ENCODE measurements around the gene LENG9.
"Not testable (repeated sequence)": the region's sequence is repeated elsewhere in the genome, so short reads cannot be mapped to it uniquely, and the experiment has no call there.

The LENG9 gene

DNA sequence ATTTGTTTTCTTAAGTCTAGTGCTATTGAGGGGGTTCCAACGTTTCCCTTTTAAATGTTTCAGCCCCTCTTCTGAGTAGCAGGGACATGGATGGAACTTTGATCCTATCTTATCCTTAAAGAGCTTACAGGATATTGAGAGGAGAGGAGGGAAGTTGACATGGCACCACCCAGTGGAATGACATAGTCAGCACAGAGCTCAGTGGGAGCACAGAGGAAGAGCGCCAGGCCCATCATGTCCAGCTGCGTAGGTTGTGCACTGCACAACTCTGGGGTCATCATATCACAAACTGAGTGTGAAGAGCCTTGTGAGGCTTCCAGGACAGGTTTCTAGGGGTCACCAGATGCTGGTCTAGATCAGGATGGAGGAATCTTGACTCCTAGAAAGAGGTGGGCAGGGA is 14.1 kb upstream of the LENG9 start:
- no peak for DNase-seq

DNA sequence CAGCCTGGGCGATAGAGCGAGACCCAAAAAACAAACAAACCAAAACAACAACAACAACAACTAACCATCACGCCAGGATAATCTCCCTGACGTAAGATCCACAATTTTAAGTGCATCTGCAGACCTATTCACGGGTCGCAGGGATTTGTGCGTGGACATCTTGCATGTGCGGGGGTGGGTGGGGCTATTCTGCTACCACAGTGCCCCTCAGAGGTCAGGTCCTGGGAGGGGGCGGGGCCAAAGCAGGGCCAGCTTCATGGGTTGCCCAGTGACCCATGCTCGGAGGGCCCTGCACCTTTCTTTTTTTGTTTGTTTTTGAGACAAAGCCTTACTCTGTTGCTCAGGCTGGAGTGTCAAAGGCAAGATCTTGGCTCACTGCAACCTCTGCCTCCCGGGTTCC is 12.1 kb upstream of the LENG9 start:
- DNase-seq, result no peak

DNA sequence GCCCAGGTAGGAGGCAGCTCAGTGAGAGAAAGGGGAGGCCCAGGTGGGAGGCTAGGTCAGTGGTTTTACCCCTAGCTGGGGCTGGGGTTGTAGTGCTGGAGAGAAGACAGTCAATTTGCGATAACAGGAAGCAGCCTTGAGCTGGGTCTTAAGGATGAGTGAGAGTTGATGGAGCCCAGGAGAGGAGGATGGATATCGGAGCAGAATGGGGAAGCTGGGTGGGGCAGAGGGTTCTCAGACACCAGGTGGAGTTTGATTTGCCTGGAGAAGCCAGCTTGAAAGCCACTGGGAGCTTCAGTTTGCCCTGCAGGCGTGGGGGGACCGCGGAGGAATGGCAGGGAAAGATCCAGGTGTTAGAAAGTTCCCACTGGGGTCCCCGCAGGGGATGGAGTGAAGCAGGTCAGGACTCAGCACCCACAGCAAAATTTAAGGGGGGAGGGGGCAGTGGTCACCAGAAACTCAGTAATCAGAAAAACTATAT is 10.4 kb upstream of the LENG9 start:
- no peak for DNase-seq

DNA sequence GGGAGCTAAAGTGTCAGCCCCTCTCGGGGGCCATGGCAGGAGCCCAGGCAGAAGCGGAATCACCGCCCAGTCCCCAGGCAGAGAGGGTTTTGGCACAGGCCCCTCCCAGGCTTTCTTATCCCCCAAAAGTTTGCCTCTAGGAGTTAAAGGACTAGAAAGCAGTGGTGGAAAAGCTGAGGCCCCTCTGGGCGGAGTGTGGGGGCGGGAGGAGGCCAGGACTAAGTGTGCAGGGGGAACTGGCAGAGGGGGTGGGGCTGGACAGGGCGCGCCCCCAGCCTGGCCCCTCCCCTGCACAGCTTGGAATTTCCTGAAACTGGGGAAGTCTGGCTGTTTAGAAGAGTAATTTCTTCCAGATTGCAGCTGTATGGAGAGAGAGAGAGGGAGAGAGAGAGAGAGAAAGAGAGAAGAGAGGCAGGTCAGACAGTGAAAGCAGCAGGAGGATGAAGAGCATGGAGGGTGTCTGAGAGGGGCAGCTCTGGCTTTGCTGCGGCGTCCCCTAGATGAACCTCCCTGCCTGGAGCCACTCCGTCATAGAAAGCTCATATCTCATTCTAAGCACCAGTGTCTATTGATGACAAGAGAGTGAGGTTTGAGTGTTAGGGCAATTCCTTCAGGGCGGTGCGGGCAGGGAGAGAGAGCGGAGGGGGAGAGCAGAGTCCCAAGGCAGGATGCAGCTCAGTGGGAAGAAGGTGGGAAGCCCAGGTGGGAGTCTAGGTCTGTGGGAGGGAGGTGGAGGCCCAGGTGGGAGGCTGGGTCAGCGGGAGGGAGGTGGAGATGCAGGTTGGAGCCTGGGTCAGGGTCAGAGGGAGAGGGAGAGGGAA is 9.7 kb upstream of the LENG9 start, which contains the start of gene CDC42EP5:
TSS of gene CDC42EP5 (minus strand) at position 226 of the 821 bp plus-strand sequence. CDS start 7,749 bp downstream, outside the sequence.
- DNase-seq, result no peak

DNA sequence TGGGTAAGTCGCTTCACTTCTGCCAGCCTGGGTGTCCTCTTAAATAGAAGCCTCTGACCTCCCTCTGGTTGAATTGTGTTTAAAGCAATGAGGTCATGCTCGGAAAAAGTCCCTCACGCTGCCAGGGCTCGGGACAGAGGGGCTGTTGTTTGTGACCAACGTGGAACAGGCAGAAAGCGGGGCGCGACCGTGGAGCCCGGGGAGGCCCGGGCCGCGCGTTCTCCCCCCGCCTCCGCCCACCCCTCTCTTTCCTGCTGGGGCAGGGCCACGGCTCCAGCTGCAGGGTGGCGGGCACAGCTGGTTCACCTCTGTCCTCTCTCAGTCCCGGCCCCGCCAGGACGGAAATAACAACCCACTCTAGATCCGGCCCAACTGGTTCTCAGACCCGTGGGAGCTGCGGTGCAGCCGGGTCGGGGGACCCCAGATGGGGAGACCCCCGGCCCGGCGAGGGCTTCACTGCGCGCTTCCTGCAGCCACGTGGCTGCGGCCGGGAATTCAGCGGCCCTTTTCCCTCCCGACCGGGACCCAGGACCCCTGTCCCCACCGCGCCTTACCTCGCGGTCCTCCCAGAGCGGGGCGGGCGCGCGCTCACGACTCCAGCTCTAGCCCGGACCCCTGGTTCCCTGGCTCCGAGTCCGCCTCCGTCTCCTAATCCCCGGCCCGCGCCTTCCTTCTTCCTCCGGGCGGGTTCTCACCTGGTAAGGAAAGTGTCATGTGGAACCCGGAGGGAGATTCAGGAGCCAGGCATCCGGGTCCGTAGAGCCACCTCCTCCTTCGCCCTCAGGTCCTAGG is 7.6 kb upstream of the LENG9 start:
- no peak for DNase-seq

DNA sequence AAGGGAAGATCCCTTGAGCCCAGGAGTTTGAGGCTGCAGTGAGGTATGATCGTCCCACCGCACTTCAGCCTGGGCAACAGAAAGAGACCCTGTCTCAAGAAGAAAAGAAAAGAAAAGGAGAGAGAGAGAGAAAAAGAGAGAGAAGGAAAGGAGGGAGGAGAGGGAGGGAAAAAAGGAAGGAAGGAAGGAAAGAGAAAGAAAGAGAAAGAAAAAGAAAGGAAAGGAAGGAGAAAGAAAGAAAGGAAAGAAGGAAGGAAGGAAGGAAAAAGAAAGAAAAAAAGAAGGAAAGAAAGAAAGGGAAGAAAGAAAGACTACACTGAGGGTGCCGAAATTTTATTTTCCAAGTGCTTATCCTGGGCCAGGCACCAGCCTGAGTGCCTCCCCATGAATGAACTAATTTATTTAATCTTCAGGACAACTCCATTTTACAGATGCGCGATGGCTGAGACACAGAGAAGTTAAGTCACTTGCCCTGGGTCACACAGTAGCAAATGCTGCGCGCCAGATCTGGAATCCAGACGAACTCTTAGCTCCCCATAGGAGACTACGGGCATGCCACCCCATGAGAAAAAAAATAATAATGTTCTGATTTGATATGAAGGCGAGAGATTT is 6.8 kb upstream of the LENG9 start:
- no peak for DNase-seq

- no peak for DNase-seq
Measured at GRCh38 chr19:54469496-54469934, 5.9 kb upstream of the LENG9 start.

DNA sequence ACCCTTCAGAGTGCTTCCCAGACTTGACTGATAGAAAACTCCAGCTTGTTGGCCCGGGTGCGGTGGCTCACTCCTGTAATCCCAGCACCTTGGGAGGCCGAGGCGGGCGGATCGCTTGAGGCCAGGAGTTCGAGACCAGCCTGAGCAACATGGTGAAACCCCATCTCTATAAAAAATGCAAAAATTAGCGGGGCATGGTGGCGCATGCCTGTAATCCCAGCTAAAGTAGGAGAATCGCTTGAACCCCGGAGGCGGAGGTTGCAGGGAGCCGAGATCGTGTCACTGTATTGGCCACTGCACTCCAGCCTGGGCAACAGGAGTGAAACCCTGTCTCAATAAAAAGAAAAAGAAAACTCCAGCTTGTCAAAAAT is 2.5 kb upstream of the LENG9 start:
- not testable (repeated sequence) for DNase-seq

DNA sequence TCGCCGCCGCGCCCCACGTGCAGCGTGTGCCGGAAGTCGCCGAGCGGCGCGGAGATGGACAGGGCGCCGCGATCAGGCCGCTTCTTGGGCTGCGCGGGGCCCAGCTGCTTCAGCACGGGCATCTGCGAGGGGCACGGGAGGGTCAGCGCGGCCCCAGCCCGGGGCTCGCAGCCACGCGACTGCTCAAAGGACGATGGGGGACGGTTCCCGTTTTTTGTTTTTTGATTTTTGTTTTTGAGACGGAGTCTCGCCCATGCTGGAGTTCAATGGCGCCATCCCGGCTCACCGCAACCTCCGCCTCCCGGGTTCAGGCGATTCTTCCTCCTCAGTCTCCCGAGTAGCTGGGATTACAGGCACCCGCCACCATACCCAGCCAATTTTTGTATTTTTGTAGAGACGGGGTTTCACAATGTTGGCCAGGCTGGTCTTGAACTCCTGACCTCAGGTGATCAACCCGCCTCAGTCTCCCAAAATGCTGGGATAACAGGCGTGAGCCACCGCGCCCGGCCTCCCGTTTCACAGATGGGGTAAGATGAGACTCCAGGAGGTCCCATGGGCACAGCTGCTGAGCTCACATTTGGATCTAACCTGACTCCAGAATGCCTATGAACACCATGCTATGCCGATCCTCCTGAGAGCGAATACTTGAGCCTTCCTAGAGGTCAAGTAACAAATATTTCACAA is 2.0 kb upstream of the LENG9 start:
- no peak for DNase-seq

- DNase-seq, result peak; percentile 80
Measured at GRCh38 chr19:54464630-54465425, 1.2 kb upstream of the LENG9 start.

- DNase-seq, result peak; percentile 83
Measured at GRCh38 chr19:54464044-54464629, 559 bp upstream of the LENG9 start.

- DNase-seq, result peak; percentile 67
Measured at GRCh38 chr19:54462655-54463530, 685 bp downstream of the LENG9 start.

DNA sequence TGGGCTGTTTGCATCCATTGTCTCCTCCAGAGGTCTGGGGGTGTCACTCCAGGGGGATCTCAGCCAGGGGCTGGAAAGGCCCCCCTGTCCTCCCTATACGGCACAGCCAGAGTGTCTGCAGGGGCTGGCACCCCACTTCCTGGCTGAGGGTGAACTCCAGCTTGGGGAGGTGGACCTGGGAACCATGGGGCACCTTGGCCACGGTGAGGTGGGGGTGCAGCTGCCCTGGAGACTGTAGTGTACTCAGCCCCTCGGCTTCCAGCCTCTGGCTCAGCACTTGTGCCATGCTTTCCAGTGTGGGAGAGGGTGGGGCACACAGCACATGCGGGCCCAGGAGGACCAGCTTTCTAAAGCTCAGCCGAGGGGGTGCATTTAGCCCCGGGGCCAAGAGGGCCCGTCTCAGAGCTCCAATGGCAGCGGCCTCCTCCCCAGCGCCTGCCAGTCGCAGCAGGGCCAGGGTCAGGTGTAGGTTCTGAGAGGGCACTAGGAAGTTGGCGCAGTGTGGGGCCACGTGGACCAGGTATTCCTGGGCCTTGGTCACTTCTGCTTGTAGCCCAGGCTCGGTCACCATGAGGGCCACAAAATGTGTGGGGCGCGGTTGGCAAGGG is 1.4 kb downstream of the LENG9 start:
- no peak for DNase-seq

DNA sequence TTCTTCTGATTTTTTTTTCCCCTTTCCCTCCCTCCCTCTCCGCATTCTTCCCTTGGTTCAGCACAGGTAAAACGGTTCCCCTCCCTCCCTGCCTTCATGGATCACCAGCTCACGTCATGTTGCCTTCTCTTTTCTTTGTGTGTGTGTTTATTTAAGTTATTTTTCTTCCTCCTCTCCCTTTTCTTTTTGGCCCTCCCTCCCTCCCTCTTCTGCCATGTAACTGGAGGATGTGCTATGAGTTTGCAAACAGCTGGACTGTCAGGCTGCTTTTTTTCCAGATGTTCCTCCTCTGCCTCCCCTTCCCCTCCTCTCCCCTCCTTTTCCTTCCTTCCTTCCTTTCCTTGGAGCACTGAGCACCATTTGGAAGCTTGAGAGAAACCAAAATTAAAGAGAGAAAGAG is 2.0 kb downstream of the LENG9 start:
- DNase-seq, result no peak

- no peak for DNase-seq
Measured at GRCh38 chr19:54461210-54461609, 2.4 kb downstream of the LENG9 start.

- no peak for DNase-seq
Measured at GRCh38 chr19:54460230-54461005, 3.2 kb downstream of the LENG9 start.

GRCh38 chr19:54459282-54460229 is 4.0 kb downstream of the LENG9 start:
- DNase-seq, result no peak

DNA sequence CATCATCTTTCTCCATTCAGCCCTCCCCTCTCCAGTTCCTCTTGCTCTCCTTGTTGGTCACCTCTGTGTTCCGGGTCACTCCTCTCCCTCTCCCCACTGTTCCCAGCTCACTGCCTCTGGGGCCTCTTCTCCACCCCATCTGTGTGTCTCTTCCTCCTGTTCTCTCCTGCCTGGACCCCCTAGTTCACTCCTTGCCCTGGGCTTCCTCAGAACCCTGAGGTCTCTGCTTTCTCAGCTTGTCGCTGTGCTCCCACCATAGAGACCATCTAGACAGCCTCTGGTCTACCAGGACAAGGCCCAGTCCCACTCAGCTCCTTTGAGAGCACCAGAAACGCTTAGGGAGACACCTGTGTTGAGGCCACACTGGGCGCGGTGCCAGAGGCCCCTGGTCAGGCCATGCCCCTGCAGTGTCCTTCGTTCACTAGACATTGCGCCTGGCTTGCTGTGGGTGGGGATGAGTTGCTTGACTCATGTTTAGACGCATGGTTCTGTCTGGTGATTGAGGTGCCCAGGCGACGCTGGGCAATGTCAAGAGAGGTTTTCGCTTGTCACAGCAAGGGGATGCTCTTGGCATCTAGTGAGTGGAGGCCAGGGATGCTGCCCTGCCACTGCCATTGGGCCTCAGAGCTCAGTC is 4.8 kb downstream of the LENG9 start:
- DNase-seq, result no peak
